NCI-H1048 (cell line): Measurements from ENCODE around the gene FCER2.

Experiments
- DNase-seq: peaks from one replicate; lab custom pipeline; 2025; lab: John Stamatoyannopoulos, UW

The FCER2 gene

DNA sequence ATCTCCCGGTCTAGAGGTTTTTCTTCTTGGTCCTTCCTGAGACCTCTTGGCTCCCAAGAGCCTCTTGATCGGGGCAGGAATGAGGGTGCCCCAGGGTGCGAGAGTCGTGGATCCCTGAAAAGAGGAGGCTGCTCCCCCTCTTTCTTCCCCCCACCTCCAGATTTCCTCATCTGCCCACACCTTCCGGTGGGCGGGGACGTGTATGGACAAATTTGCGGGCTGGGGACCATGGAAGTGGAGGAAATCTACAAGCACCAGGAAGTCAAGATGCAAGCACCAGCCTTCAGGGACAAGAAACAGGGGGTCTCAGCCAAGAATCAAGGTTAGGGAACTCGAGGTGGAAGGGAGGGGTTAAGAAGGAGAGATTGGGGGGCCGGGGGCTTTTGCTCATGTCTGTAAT, 25.1 kb downstream of the FCER2 start, which contains the start of gene MCEMP1:
TSS of gene MCEMP1 (plus strand) at position 237 of the 400 bp plus-strand sequence. CDS start at position 268, 31 bp downstream.
- no peak for DNase-seq

DNA sequence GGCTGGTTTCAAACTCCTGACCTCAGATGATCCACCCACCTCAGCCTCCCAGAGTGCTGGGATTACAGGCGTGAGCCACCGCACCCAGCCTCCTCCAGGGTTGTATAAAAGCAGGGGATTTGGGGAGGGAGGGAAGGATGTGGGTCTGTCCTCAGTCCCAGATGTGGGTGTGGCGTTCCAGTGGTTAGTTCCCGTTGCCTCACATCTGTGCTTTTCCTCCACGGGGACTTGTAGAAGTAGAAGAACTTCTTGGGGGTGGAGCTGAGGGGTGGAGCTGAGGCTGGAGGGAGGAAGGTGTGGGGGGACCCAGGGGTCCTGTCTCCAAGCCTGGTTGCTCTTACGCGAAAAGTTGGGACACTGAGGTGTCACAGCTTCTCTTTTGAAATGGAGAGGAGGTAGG, 25.6 kb downstream of the FCER2 start:
- no peak for DNase-seq

DNA sequence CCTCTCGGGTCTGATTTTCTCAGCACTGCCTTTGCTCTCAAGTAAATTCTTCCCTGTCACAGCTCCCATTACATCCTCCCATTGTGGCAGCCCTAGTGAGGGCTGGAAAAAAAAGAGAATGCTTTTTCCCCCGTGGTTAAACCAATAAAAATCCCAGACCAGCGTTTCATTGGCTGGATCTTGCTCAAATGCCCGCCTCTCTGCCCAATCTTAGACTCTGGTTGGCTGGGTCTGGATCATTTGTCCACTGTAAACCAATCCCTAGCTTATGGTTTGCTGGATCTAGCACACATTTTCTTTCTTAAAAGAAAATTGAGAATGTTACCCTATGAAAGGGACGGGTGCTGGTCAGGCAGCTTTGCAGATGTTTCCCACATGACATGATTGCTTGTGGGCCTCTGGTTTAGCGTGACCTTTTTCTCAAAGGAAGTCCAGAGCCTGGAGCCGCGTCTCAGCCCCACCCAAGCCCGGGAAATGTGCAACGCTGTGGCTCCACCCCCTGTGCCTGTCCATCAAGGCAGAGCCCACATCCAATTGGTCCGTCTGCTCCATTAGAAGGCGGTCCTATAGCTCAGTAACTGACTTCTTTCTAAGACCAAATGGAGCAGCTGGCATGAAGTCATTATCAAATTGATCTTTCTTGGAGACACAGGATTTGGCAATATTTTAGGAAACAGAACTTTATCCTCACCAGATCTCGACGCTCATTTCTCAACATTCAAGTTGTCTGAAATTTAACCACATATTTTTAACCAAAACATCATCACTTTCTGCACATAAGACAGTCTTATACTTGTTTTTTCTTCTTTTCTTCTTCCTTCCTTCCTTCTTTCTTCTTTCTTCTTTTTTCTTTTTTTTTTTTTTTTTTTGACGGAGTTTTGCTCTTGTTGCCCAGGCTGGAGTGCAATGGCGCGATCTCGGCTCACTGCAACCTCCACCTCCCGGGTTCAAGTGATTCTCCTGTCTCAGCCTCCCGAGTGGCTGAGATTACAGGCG, 27.6 kb downstream of the FCER2 start:
- DNase-seq: peak; percentile 34

DNA sequence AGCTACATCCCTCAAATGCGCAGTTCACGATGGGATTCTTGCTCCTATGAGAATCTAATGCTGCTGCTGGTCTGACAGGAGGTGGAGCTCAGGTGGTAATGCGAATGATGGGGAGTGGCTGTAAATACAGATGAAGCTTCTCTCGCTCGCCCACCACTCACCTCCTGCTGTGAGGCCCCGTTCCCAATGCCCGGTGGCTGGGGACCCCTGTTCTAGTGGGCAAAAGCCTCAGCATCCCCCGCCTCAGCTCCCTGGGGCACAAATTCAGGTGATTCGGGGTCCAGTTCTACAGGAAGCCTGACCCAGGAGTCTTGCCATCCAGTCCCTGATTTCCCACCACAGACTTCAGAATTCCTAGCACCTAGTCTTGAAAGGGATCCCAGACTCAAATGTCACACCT, 29.4 kb downstream of the FCER2 start:
- DNase-seq: no peak

DNA sequence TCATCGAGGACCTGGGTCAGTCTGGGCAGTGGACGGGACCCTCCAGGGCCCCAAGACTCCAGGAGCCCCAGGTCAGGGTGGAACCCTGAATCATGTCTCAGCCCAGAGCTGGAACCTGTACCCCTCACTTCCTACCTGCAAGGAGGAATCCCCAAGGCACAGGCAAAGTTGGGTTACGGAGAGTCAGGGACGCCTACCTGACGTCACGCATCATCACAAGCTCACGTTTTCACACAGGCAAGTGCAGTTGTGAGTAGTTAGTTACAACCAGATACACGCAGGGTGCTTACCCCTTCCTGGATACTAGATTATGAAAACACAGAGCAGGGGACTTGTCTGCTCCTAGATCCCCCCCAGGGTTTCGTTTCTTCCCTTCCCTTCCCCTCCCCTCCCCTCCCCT, 31.1 kb downstream of the FCER2 start:
- no peak for DNase-seq

DNA sequence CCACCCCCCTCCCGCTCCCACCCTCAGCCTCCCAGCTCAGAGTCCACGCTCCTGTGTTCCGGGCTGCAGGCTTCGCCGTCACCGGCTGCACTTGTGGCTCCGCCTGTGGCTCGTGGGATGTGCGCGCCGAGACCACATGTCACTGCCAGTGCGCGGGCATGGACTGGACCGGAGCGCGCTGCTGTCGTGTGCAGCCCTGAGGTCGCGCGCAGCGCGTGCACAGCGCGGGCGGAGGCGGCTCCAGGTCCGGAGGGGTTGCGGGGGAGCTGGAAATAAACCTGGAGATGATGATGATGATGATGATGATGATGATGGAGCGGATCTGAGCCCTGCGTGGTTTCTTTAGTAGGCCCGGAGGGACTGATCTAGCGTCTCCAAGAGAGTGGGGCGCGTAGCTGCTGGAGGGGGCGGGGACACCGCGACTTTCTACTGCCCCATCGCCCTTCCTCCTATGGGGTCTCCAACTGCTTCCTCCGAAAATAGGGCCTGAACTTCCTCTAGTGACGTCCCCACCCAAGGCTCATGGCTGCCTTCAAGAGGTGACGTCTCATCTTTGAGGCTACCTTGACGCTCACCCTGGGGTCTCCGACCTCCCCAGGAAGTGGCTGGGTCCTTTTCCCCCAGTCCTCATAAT, 31.7 kb downstream of the FCER2 start:
- no peak for DNase-seq

DNA sequence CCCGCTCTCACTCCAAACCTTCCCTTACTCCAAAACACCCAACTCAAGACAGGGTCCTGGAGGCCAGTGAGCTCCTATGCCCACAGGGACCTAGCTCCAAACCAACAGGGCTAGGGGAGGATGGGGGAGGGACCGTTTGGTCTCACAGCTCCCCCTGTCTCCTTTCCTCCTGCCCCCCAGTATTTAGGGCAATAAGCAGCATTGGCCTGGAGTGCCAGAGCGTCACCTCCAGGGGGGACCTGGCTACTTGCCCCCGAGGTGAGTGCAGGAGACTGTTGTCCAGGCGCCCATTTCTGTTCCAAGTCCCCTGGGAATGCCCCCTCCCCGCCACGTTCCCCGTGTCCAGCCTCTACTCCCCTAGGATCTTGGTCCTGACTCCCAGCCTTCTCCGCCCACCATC, 32.3 kb downstream of the FCER2 start:
- DNase-seq: no peak

DNA sequence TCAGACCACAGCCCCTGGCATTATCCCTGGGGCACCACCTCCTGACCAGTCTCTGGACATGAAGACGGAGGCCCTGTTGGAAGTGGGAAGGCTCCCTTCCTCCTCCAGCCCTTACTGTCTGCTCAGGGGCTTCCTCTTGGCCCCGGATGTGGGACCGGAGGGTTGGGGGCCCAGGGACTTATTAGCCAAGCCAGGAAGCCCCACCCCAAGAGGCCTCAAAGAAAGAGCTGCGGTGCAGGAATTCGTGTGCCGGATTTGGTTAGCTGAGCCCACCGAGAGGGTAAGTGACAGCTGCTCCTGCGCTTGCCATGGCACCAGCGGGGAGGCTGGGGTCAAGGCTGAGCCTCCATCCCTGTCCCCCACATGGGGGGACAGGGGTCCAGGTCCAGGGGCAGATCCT, 33.1 kb downstream of the FCER2 start, which contains the start of gene RETN:
TSS of gene RETN (plus strand) at position 208 of the 400 bp plus-strand sequence. CDS start 278 bp downstream, outside the sequence.
- no peak for DNase-seq

DNA sequence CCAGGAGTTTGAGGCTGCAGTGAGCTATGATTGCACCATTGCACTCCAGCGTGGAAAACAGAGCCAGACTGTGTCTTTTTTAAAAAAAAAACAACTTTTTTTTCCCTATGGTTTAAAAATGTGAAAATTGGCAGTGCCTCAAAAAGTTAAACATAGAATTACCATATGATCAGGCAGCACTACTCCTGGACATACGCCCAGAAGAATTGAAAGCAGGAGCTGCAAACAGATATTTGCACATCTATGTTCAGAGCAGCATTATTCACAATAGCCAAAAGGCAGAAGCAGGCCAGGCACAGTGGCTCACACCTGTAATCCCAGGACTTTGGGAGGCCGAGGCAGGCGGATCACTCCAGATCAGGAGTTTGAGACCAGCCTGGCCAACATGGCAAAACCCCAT, 36.9 kb downstream of the FCER2 start:
- DNase-seq: no peak

DNA sequence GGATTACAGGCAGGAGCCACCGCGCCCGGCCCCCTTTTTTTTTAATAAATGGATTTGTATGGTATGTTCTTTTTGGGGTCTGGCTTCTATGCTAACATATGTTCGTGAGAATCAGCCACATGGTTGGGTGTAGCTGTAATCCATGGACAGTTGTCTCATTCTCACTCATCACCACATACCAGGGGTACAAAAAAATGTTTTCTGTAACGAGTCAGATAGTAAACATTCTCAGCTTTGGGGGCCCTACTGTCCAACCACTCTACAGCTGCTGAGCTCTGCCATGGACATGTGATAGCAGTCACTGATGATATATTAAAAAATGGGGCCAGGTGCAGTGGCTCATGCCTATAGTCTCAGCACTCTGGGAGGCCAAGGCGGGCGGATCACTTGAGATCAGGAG, 38.2 kb downstream of the FCER2 start:
- DNase-seq: no peak

DNA sequence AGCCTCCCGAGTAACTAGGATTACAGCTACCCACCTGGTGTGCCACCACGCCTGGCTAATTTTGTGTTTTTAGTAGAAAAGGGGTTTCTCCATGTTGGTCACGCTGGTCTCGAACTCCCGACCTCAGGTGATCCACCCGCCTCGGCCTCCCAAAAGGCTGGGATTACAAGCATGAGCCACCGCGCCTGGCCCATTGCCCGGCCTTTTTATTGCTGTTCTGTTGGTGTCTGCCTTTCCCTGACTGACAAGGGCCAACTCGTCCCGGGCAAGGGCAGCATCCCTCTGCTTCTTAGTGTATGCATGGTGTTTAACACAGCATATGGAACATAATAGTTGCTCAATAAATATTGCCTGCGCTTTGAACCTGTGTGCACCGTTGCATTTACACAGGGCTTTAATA, 39.3 kb downstream of the FCER2 start:
- DNase-seq: no peak

DNA sequence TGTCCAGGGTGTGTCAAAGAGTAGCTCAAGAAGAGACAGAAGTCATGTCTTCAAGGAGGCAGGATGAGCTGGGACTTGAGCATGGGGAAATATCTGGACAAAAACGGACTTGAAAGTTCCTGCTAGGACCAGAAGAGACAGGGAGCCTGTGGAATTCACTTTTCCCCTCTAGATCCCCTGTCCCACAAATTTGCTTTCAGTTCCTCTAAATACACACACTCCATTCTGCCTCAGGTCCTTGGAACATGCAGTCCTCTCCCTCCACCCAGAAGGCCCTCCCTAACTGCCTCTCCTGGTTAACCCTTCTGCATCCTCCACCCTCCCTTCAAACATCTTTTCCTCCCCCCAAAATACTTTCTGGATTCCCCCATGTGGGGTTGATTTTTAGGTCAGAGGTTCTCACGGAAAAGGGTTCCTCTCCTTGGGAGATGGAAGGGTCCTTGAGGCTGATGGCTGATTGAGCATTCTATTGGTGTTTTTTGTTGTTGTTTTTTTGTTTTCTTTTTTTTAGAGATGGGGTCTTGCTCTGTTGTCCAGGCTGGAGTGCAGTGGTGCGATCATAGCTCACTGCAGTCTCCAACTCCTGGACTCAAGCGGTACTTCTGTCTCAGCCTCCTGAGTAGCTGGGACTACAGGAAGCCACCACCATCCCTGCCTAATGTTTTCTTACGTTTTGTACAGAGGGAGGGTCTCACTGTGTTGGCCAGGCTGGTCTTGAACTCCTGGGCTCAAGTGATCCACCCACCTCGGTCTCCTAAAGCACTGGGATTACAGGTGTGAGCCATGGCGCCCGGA, 40.0 kb downstream of the FCER2 start:
- DNase-seq: no peak

DNA sequence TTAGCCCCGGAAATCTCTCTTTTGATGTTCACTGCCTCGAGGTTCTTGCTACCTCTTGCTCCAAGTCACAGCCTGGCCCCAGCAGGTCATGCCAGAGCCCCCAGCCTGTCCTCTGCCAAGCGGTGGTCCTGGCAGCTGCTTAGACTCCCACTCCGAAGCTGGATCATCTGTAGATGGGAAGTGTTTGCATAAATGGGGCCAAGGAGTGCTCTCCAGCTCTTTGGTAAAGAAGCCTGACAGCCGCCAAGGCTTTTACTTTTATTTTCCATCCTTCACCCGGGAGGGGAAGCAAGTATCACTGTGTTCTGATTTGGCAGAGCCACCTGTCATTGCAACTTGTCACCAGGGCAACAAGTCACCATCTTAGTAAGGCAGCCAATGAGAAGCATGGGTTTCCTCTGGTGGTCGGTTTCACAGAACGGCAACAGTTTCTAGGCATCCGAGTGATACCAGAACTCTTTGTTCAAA, 43.7 kb downstream of the FCER2 start:
- DNase-seq: no peak

DNA sequence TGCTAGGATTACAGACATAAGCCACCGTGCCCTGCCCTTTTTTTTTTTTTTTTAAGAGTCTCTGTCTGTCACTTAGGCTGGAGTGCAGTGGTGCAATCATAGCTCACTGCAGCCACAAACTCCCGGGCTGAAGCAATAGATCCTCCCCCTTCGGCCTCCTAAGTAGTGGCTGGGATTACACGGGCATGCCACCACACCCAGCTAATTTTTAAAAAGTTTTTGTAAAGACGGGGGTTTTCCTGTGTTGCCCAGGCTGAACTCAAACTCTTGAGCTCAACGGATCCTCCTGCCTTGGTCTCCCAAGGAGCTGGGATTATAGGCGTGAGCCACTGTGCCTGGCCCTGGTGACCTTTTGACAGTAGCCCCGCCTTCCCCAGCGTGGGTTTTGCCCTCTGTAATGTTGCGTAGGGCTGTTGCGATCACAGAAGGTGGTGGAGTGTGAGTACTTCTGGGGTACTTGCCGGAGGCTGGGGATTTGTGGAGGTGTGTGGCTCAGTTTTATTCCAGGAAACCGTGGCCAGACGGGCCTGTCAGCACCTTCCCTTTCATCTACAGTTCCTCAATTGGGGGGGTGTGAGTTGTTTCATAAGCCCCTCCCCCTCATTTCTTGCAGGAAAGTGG, 44.7 kb downstream of the FCER2 start:
- DNase-seq: no peak

DNA sequence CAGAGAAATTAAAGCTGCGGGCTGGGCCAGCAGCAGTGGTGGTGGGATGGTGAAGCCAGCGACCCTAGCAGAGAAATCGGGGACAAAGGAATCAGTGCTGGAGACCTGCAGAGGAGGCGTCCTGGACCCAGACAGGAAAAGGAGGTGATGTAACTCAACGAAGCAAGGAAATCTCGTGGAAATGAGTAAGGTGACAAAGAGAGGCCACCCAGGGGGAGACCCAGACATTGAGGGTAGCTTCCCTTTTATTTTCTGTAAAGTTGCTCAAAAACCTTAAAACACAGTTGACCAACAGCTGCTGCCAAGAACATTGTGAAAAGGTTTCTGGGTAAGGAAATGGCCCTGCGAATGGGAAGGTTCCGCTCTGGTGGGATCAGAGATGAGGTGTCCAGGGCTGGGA, 46.4 kb downstream of the FCER2 start:
- DNase-seq: no peak

DNA sequence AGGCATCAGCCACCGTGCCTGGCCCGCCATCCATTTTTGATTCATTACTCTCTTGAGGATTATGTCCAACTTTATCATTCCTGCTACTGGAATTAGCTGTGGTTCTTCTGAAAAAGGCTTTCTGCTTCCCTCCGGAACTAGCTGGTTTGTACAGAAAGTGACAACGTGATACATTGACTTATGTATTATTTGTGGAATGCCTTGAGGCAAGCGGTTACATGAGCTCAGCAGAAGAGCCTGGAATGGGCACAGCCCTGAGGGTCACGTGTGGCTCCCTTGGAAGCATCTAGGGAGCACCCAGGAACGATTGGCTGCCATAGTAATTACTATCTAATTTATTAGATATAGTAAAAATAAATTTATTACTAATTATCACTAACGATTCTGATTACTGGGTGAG, 47.5 kb downstream of the FCER2 start:
- DNase-seq: no peak

DNA sequence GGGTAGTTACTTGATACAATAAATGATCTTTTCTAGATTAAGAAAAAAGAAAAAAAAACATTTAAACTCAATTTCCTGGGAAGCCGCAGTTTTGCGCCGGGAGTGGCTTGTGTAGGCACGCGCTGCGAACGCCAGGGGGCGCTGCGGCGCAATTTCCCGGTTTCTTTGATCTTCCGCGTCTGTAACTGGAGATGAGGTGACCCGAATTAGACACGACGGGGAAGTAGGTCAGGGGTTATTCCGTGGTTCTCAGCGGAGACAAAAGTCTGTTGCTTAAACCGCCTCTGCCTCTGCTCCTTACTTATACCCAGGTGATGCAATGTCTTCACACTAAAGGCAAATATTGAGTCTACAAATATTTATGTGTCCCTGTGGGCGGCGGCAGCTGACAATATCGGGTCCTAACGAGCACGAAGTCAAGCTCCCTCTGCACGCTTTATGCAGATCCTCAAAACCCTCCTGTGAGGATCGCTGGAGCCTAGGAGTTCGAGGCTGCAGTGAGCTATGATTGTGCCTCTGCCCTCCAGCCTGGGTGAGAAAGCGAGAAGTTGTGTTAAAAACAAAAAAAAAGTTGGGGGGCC, 49.8 kb downstream of the FCER2 start:
- DNase-seq: peak; percentile 17

DNA sequence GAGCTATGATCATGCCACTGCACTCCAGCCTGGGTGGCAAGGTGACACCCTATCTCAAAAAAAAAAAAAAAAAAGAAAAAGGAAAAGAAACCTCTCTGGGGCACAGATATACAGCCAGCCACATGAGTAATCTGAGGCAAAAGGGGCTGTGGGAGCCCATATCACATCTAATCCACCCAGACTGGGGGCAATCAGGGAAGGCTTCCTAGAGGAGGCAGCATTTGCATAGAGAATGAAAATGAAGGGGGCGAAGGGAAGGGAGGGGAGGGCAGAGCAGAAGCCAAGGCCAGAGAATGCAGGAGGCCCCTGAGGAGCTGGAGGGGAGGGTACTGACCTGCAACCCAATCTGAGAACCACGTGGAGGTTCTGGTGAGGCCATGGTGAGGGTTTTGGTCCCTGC, 51.8 kb downstream of the FCER2 start:
- DNase-seq: no peak

DNA sequence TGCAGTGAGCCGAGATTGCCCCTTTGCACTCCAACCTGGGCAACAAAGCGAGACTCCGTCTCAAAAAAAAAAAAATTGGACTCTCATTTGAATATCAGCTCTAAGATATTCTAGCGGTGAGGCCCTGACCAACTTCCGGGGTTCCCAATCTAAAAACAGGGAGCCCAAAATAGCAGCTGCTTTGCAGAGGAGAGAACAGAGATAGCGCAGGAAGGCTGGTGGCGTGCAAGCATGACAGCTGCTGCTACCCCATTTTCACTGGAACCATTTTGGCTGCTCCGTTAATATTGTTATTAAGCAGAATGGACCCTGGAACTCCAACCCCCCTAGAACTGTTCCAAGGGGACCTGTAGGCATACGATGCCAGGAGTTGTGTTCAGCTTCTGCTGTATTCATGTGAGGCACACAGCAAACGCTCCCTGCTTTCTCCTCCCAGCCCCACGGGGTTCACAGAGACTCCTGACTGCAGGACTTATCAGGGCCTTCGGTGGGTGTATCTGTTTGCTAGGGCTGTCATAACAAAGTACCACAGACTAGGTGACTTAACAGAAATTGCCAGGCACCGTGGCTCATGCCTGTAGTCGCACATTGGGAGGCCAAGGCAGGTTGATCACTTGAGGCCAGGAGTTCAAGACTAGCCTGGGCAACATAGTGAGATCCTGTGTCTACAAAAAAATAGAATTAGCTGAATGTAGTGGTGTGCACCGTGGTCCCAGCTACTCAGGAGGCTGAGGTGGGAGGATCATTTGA, 53.5 kb downstream of the FCER2 start:
- no peak for DNase-seq

DNA sequence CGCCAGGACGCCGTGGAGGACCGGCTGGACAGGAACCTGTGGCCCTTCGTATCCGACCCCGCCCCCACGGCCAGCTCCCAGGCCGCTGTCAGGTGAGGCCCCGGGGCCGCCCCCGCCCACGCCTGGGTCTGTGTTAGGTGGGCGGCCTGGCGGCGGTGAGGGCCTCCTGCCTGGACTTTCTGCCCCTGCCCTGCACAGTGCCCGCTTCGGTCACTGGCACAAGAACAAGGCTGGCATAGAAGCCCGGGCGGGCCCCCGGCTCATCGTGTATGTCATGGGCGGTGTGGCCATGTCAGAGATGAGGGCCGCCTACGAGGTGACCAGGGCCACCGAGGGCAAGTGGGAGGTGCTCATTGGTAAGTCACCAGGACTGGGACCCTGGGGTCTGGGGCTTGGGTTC, 54.8 kb downstream of the FCER2 start:
- no peak for DNase-seq

DNA sequence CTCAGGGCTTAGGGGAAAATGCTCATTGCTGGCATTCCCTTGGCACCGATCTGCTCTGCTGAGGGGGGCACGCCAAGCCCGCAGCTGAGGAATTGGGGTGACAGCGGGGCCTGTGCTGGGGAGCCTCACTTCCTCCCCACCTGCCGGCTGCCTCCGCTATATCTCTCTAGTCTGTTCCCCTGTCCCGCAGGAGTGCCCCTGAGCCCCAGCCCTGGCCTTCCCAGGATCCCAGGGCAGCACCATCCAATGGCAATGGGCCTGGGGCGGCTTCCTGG, 55.6 kb downstream of the FCER2 start:
- DNase-seq: no peak
